ENCODE data around the gene CD33.
A peak's percentile ranks its signal among the peaks of the same experiment; 100 is the strongest.

Gene CD33

DNA sequence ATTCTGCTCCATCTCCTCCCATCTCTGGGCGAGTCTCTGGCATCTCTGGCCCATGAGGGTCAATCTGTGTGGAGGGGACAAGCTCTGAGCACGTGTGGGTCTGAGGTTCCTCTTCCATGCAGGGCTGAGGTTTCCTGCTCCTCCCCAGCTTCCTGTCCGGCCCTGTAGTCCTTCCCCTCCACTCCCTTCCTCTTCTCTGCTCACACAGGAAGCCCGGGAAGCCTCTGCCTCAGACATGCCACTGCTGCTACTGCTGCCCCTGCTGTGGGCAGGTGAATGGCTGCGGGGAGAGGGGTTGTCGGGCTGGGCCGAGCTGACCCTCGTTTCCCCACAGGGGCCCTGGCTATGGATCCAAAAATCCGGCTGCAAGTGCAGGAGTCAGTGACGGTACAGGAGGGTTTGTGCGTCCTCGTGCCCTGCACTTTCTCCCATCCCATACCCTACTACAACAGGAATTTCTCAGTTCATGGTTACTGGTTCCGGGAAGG lies 14.0 kb upstream of the CD33 start:
- DNase-seq, result peak in 5 of 14 donors; percentile 10 to 29 (median 12)

DNA sequence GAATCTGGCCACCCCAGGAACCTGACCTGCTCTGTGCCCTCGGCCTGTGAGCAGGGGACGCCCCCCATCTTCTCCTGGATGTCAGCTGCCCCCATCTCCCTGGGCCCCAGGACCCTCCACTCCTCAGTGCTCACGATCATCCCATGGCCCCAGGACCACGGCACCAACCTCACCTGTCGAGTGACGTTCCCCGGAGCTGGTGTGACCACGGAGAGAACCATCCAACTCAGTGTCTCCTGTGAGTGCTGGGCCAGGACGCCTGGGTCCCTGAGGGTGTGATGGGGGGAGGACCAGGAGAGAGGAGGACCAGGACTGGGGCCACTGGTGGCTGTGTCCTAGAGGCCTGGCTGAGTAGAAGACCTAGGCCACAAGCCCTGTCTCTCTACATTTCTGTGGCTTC lies 13.0 kb upstream of the CD33 start:
- DNase-seq, result no peak

DNA sequence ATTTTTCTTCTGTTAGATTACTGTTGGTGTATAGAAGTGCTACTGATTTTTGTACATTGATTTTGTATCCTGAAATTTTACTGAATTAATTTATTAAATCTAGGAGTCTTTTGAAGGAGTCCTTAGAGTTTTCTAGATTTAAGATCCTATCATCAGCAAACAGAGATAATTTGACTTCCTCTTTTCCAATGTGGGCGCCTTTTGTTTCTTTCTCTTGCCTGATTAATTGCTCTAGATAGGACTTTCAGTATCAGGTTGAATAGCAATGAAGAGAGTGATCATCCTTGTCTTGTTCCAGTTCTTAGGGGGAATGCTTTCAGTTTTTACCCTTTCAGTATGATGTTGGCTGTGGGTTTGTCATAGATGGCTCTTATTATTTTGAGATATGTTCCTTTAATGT lies 5.6 kb upstream of the CD33 start:
- DNase-seq, result no peak

DNA sequence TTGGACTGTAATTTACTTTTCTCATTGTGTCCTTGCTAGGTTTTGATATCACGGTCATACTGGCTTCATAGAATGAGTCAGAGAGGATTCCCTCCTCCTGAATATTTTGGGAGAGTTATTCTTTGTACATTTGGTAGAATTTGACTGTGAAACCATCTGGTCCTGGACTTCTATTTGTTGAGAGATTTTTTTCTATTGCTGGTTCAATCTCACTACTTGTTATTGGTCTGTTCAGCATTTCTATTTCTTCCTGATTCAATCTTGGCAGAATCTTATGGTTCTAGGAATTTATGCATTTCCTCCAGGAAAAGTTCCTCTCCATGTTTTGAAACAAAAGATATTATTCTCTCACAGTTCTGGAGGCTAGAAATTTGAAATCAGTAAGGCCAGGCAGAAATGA lies 4.9 kb upstream of the CD33 start:
- no peak for DNase-seq

DNA sequence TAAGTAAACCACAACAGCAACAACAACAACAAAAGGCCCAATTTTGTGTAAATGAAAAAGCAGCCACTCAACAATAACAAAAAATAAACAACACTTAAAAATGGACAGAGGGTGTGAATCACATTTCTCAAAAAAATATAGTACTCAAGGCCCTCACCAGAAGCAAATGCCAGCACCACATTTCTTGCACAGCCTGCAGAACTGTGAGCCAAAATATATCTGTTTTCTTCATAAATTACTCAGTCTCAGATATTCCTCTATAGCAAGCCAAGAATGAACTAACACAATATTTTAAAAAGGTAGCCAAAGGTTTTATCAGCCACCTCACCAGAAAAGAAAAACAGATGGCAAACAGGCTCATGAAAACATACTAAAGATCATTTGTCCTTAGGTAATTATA lies 3.9 kb upstream of the CD33 start:
- DNase-seq, result no peak

DNA sequence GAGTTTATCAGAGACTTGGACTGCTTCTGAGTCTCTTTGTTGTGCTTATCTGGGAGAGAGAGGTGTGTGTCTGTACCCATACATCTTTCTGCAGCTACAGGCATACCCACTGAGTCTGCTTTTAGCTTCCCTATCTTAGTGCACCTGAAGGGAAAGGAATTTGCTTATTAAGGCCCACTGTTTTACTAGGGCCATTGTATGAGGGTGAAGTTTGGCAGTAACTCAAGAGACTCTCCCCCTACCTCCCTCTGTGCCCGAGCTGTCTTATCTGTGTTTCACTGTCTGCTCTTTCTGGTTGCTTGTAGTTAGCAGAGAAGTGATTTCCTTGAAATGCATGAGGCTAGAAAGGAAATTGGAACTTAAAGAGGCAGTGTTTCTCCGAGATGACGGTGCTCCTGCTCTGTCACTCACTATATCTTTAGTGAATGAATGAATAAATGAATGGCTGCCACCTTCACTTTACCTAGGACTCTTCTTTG lies 678 bp upstream of the CD33 start:
- no peak for DNase-seq

DNA sequence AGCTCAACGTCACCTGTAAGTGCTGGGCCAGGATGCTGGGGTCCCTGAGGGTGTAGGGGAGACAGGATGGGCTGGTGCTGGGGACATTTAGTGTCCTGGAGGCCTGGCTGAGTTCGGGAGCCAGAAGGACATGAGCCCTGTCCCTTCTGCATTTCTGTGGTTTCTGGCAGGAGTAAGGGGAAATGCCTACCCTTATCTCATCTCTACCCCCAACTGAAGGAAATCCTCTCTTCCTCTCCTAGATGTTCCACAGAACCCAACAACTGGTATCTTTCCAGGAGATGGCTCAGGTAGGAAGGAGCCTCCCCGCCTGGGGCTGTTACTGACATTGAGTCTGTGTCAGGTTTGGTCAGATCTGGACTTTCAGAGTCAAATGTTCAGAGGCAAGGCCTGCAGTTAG lies 1.2 kb downstream of the CD33 start:
- no peak for DNase-seq

DNA sequence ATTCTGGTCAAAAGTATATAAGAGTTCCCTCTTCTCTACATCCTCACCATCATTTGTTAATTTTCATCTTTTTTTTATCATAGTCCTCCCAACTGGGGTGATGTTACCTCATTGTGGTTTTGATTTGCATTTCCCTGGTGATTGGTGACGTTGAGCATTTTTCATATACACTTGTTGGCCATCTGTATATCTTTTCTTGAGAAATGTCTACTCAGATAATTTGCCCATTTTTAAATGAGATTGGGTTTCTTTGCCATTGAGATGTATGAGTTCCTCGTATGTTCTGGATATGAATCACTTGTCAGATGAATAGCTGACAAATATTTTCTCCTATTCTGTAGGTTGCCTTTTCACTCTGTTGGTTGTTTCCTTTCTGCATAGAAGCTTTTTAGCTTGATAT lies 2.4 kb downstream of the CD33 start:
- no peak for DNase-seq

DNA sequence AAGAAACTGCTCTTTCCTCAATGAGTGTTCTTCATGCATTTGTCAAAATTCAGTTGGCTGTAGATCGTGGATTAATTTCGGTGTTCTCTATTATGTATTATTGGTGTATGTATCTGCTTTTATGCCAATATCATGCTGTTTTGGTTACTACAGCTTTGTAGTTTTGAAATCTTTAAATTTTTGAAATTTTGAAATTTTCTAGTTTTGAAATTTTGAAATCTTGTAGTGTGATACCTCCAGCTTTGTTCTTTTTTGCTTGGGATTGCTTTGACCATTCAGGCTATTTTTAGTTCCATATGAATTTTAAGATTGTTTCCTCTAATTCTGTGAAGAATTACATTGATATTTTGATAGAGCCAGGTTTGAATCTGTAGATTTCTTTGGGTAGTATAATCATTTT lies 3.1 kb downstream of the CD33 start:
- DNase-seq, result no peak

DNA sequence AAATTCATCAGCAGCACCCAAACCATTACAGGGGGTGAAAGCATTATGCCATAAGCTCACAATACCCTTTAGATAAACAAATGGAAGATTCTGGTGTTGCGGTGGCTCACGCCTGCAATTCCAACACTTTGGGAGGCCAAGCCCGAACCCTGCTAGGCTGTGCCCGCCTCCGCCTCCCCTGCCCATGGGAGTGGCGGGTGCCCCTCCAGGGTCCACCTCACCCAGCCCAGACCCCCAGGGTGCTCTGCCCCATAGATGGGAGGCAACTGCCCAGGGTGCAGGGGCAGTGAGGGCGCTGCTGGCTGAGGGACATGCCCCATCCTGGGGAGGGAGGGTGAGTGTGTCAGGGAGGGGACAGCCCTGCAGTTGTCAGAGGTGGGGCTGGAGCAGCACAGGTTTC lies 16.0 kb downstream of the CD33 start:
- DNase-seq, result no peak

DNA sequence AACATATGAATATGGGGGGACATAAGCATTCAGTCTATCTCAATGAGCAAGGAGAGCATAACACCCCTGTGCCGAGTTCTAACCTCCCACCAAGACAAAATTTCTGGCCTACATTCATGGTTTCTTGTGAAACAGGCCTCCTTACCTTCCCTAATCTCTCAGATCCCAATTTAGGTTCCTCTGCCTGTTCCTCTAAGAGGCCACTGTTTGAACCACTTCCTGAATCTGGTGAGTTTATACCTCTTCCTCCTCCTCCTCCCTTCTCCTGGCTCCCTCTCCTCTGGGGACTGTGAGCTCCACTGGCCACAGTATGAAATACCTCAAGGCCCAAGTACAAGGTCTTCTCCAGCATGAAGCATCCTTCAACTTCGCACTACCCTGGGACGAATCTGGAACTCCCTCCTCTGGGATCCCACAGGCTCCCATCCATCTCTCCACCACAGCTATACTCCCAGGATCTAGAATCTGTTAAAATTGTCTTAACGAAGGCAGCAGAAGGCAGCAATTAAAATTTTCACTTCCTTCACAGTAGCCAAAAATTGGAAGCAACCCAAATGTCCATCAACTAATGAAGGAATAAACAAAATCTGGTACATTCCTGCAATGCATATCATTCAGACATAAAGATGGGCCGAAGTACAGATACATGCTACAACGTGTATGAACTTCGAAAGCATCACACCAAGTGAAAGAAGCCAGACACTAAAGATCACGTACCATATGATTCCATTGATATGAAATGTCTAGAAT lies 18.2 kb downstream of the CD33 start:
- no peak for DNase-seq

DNA sequence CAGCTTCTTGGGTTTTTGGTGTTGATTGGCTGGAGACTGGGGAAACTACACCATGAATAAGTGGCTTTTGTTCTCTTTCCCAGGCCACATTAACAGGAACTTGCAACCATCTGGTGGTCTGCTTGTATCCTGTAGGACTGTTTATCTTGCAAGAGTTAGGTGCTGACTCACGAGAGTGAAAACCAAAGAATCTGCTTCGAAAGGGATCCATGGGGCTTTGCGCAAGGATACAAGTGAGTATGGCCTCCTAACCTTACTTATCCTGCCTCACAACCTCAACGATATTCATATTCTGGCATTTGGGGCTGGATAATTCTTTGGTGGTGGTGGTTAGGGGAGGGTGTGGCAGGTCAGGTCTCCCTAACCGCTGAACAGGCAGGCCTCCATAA lies 21.3 kb downstream of the CD33 start:
- DNase-seq, result no peak

DNA sequence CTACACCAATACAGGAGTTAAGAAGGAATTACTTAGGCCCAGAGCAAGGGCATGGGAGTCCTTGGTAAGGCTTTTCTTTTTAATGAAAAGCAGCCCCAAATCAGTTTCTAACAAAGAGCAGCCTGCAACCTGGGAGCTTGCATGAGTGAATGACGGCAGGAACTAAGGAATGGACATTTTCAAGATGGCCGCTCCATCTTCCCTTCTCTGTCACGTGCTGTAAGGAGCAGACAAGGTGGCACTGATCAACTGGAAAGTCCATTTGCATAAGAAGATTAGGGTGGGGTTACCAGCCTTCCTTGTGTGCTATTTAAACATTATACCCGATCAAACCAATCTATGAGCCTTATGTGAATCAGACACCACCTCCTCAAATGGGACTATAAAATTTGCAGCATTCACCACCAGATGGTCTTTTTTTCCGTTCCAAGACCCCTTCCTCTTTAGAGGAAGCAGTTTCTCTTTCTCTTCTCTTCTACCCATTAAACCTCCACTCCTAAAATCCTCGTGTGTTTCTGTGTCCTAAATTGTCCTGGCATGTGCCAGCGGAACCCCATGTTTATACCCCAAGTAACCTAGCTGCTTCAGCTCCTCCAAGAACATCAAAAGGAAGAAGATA lies 23.2 kb downstream of the CD33 start:
- DNase-seq, result no peak

DNA sequence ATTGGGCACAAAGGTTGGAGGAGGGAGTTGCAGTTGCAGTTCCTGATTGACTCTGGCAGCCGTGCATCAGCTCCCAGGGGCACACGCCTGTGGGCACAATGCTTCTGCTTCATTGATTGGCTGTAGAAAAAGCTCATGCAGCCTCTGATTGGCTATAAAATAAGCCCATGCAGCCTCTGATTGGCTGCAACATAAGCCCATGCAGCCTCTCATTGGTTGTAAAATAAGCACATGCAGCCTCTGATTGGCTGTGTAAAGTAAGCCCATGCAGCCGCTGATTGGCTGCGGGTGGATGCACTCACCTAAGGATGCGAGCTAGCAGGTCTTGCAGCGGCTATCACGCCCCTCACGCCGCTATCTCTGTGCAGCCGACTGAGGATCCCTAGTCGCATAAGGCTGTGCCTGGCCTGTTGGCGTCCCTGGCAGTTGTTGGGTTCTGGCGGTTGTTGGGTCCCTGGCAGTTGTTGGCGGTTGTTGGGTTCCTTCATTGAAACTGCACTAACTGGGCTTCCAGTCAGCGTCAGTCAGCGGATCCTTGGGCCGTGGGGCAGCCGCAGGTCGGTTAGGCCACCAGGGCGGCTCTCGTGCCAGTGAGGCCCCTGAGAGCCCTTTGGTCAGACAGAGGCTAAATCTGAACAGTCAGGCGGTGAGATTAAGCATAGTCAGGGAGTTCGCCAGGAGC lies 26.0 kb downstream of the CD33 start, which contains the start of gene SIGLECL1:
TSS of gene SIGLECL1 (plus strand) at position 295 of the 682 bp plus-strand sequence. CDS start 12,993 bp downstream, outside the sequence.
- DNase-seq, result no peak

DNA sequence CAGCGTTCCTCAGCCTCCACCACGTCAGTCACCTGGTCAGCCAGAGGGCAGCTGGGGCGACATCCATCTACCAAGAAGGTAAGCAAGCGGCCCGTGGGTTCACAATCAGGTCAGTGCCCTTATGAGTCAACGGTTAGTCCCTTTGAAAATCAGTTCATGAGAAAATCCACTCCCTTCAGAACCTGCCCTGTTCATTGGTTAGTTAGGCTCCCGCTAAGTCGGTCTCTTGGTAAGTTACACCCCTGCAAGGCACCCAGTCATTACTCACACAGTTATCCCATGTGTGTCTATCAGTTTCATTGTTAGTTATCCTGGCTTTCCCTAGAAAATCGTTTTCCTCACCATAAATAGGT lies 26.6 kb downstream of the CD33 start:
- DNase-seq, result no peak

DNA sequence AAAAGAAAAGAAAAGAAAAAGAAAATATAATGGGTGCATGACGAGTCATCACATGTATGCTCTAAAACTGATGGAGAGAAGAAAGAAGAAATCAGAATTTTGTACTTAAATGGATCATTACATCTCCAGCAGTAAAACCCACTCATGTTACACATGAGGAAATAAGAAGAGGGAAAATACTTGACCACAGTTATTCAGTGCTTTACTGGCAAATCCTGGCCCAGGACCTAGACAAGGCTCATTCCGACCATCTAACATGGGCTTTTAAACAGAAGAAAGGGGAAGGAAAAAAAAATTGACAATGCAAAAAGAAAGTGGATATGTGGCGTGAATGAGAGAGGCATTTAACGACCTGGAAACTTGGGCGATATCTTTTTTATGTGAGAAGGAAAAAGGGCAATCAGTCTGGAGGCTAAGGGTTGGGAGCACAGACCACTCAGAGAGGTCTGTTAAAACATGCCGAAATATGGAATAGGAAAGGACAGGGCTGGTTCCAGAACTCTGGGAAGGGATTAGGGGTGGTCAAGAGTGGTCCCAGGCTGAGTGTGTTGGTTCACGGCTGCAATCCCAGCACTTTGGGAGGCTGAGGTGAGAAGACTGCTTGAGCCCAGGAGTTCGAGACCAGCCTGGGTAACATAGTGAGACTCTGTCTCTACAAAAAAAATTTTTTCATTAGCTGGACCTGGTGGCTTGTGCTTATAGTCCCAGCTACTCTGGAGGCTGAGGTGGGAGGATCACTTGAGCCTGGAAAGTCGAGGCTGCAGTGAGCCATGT lies 27.6 kb downstream of the CD33 start:
- no peak for DNase-seq

DNA sequence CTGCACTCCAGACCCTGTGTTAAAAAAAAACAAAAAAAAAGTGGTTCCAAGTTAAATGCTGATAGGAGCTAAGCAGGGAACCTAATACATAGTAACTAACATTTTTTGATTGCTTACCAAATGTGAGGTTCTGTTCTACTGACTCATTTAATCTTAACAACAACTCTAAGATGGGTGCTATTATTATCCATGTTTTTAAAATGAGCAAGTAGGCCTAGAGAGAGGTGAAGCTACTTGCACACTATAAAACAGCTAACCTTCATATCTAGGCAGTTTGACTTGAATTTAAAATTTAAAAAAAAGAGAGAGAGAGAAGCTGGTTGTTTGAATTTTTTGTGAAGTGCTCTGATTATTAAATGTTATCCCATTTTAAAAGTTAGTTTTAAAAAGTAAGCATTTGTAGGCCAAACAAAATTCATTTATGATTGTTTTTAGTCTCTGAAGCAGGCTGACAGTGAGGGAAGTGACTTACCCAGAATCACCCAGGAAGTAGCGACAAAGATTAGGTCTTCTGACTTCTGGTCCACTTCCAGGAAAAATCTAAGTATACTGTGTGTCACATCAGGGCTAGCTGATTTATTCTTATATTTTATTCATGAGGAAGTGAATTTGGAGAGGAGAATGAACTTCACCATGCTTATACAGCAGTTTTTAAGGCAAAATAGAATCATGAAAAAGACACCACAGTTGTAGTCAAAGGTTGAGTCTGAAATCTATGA lies 28.4 kb downstream of the CD33 start:
- DNase-seq, result no peak

DNA sequence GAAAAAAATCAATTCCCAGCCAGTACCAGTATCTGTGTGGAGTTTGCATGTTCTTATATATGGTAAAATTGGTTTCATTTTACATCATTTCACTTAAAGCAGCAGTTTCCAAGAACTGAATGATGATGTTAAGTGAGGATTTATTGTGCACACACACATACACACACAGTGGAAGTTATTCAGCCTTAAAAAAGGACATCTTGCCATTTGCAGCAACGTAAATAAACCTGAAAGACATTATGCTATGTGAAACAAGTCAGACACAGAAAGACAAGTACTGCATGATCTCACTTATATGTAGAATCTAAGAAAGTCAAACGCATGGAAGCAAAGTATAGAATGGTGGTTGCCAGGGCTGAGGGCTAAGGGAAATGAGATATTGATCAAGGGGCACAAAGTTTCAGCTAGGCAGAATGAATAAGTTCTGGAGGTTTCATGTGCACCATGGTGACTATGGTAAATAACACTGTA lies 31.3 kb downstream of the CD33 start:
- DNase-seq, result no peak

DNA sequence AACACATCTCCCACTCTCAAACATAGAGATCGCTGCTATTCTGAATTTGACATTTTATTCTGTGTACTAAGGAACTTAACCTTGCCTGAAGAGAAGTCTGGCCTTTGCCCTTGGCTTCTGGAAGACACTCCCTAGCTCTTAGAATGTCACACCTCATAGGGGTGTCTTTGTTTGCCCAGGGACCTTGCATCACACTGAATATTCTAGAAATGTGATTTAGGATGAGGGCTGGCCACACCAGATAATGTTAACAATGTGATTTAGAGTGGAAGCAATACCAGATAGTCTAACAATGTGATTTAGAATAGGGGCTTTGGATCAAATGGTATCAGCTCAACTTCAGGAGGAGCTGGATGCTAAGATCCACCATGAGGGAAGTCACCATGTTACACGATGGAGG lies 32.6 kb downstream of the CD33 start:
- DNase-seq, result no peak

DNA sequence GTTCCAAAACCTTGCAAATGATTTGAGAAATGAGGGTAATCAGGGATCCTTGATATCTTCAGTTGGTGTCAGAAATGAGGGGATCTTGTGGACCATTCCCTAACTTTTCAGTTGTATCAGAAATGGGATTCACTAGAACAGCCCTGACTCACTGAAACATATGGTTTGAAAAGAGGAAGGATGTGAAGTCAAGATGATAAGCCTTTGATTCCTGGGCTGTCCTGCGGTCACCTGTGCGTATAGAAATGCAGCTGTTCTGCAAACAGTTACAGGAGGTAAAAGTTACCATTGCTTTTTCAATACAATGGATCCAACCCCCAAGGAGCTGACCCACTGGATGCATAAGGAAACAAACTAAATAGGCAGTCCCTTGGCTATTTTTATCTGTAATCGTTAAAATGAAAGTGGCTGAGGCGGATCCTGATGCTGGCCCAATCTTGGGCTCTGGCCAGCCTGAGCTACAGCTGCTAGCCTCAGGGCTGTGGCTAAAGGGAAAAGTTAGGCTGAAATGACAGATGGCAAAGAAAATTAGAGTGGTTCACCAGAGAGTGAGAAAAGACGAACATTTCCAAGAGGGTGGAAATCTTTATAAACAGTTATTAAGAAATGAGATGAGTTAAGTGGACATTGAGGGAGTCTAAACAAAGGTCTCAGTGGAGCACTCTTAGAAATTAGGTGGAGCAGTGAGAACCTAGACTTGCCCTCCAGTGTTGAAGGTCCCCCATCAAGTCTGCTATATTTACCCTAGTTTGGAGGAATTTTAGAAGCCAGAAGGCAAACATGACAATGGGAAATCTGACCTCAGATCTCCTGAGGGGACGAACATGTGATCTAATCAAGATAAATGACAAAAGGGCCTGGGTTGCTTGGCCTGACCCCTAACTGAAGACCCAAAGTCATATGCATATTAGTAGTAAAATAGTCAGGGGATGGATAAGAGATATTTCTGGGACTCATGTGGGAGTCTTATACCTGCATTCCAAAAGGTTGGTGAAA lies 33.6 kb downstream of the CD33 start:
- DNase-seq, result peak in 1 of 14 donors; percentile 0

Data from C1 segment of cervical spinal cord (tissue), 14 donors.